Heart left ventricle (tissue), 13 donors: ENCODE measurements around the gene RCC1.

ENCODE experiments used
- POLR2A ChIP-seq, 2 donors: fragments of 450-650 bp; IDR thresholded peaks; one replicate each; pipeline ENCODE4 v1.6.1; 2017; ENCODE audit warnings: antibody characterized with exemption in 2 of 2, mild to moderate bottlenecking in 2 of 2, moderate library complexity in 2 of 2
- TF ChIP-seq, protein P1 (sequence below), 12 donors: fragments of 200-600 bp; sonication (generic) in 4 of 12; IDR thresholded peaks; one replicate each; pipeline versions ENCODE4 v1.5.0 to v1.8.0; 2018 to 2022; ENCODE audit warnings: antibody characterized with exemption in 12 of 12, mild to moderate bottlenecking in 5 of 12
- donor health status: ischemic (EF 13 %, LVEDD 7.1; RV severe dilation, severe dysfunction).
- donor health status: DM: no; HTN: yes; CAD: no.
- donor health status: DM: no; HTN: no; CAD: no.
- donor health status: ischemic (EF 25% LVEDD 6.9; RV normal size, moderate dysfunction).
- donor health status: ischemic (EF 25% LVEDD 5.7; RV mildly dilated, moderate dysfunction).
- donor health status: ischemic (EF 35%, LVEDD 5.7; RV mildly dilated, moderate dysfunction).
- donor health status: nonischemic (EF 11% LVEDD 7.7; RV severe dilation, severe dysfunction).
- donor health status: DM: yes; HTN: yes; CAD: no.
- donor health status: PGD.
- donor health status: ischemic (EF 29% LVEDD 5.4; RV normal size, mild dysfunction).
- donor health status: nonischemic (EF 23%, LVEDD 6.1; RV moderate dilation, normal function).

- TF ChIP-seq, protein P1, sequence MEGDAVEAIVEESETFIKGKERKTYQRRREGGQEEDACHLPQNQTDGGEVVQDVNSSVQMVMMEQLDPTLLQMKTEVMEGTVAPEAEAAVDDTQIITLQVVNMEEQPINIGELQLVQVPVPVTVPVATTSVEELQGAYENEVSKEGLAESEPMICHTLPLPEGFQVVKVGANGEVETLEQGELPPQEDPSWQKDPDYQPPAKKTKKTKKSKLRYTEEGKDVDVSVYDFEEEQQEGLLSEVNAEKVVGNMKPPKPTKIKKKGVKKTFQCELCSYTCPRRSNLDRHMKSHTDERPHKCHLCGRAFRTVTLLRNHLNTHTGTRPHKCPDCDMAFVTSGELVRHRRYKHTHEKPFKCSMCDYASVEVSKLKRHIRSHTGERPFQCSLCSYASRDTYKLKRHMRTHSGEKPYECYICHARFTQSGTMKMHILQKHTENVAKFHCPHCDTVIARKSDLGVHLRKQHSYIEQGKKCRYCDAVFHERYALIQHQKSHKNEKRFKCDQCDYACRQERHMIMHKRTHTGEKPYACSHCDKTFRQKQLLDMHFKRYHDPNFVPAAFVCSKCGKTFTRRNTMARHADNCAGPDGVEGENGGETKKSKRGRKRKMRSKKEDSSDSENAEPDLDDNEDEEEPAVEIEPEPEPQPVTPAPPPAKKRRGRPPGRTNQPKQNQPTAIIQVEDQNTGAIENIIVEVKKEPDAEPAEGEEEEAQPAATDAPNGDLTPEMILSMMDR (IDR thresholded peaks at IDR 0.05), result peak in 3 of 12 donors; percentile 7 to 32 (median 18)
- peak; percentile 13 to 98 for TF ChIP-seq POLR2A (IDR thresholded peaks at IDR 0.05)
Observed at GRCh38 chr1:28581531-28582247, 75.8 kb downstream of the RCC1 start.
